ENCODE results near the gene ROBO2. TPM values are rescaled to one million over a fixed set of nuclear protein-coding genes. Genes with fewer than 3 reads are reported as not detected.

The ROBO2 gene
- total and polyA plus RNA-seq, 4 donors, result 0.30 to 72.4 (median 3.3) TPM

DNA sequence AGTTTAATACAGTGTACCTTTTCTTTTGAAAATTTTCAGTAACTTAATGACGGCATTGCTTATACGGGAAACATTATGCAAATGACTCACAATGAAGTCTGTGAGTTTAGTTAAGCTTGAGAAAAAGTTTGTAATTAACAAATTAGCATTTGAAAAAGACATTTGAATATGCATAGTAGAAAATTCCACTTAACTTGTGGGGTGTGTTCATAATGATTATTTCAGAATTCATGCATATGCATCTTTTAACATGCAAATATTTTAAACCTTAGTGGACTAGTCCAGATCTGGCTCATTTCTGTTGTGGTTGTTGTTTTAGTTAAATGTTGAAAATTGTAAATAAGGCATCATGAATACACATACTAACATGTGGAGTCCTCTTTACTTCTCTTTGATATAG, 239.4 kb downstream of the ROBO2 start:
- ATAC-seq (ENCODE audit: insufficient read depth, low FRiP score), result no peak
- Histone ChIP-seq H3K27ac (ENCODE audit: low read depth in 1 of 2, low read length in 1 of 2) (no peak overlapping the region), H3K9ac (ENCODE audit: insufficient read depth in 1 of 2, low read length in 2 of 2) (no peak overlapping the region), H3K4me3 (no peak overlapping the region), H3K27me3 (ENCODE audit: control insufficient read depth in 3 of 3, insufficient read depth in 3 of 3, low read length in 2 of 3) (no peaks in the 10 kb centered on the region), H3K4me1 (ENCODE audit: control insufficient read depth in 5 of 5, insufficient read depth in 5 of 5, low read length in 5 of 5) (no peaks in the 10 kb centered on the region), H3K9me3 (ENCODE audit: control insufficient read depth in 4 of 4, insufficient read depth in 3 of 4, low read length in 3 of 4) (peaks cover 0 to 6% (median 0%) of the 10 kb centered on the region in 4 donors), H3K36me3 (ENCODE audit: control insufficient read depth in 4 of 4, insufficient read depth in 4 of 4, low read length in 4 of 4) (no peaks in the 10 kb centered on the region)
- WGBS, 2 donors, result 89 to 94% methylated on average over 2 of the region's 2 CpGs
- TF ChIP-seq CTCF (IDR thresholded peaks at IDR 0.05; ENCODE audit: control extremely low read depth, extremely low read depth), result no peak
- DNase-seq, result no peak

- Histone ChIP-seq H3K4me1 (ENCODE audit: control insufficient read depth in 5 of 5, insufficient read depth in 5 of 5, low read length in 5 of 5) (peaks cover 0 to 5% (median 0%) of the 10 kb centered on the region in 5 donors), H3K27me3 (ENCODE audit: control insufficient read depth in 3 of 3, insufficient read depth in 3 of 3, low read length in 2 of 3) (no peaks in the 10 kb centered on the region), H3K4me3 (no peak overlapping the region), H3K9me3 (ENCODE audit: control insufficient read depth in 4 of 4, insufficient read depth in 3 of 4, low read length in 3 of 4) (peaks cover 0 to 6% (median 0%) of the 10 kb centered on the region in 4 donors), H3K36me3 (ENCODE audit: control insufficient read depth in 4 of 4, insufficient read depth in 4 of 4, low read length in 4 of 4) (no peaks in the 10 kb centered on the region), H3K27ac (ENCODE audit: low read depth in 1 of 2, low read length in 1 of 2) (no peak overlapping the region), H3K9ac (ENCODE audit: insufficient read depth in 1 of 2, low read length in 2 of 2) (no peak overlapping the region)
- WGBS, 2 donors, result 67 to 70% methylated on average over 8 of the region's 8 CpGs
- TF ChIP-seq CTCF (IDR thresholded peaks at IDR 0.05; ENCODE audit: control extremely low read depth, extremely low read depth), result no peak
- ATAC-seq (ENCODE audit: insufficient read depth, low FRiP score) (no peak), DNase-seq (no peak)
These were observed 241.8 kb downstream of the ROBO2 start for GRCh38 chr3:77281721-77282120.

- no peaks in the 10 kb centered on the region for H3K36me3 ChIP-seq (ENCODE audit: control insufficient read depth in 4 of 4, insufficient read depth in 4 of 4, low read length in 4 of 4)
- H3K4me3 ChIP-seq, result no peak overlapping the region
- H3K9ac ChIP-seq (ENCODE audit: insufficient read depth in 1 of 2, low read length in 2 of 2), result no peak overlapping the region
- H3K9me3 ChIP-seq (ENCODE audit: control insufficient read depth in 4 of 4, insufficient read depth in 3 of 4, low read length in 3 of 4), result peaks cover 0 to 6% (median 0%) of the 10 kb centered on the region in 4 donors
- no peak overlapping the region for H3K27ac ChIP-seq (ENCODE audit: low read depth in 1 of 2, low read length in 1 of 2)
- no peaks in the 10 kb centered on the region for H3K27me3 ChIP-seq (ENCODE audit: control insufficient read depth in 3 of 3, insufficient read depth in 3 of 3, low read length in 2 of 3)
- no peak for ATAC-seq (ENCODE audit: insufficient read depth, low FRiP score)
- 64 to 76% methylated on average over 4 of the region's 4 CpGs for WGBS, 2 donors
- peaks cover 0 to 18% (median under 1%) of the 10 kb centered on the region in 5 donors for H3K4me1 ChIP-seq (ENCODE audit: control insufficient read depth in 5 of 5, insufficient read depth in 5 of 5, low read length in 5 of 5)
- TF ChIP-seq CTCF (IDR thresholded peaks at IDR 0.05; ENCODE audit: control extremely low read depth, extremely low read depth), result no peak
- DNase-seq, result no peak
These were observed 243.2 kb downstream of the ROBO2 start for GRCh38 chr3:77283108-77283507.

- WGBS, 2 donors, result 81 to 88% methylated on average over 1 of the region's 1 CpG
- no peaks in the 10 kb centered on the region for H3K9me3 ChIP-seq (ENCODE audit: control insufficient read depth in 4 of 4, insufficient read depth in 3 of 4, low read length in 3 of 4)
- H3K36me3 ChIP-seq (ENCODE audit: control insufficient read depth in 4 of 4, insufficient read depth in 4 of 4, low read length in 4 of 4), result no peaks in the 10 kb centered on the region
- H3K4me1 ChIP-seq (ENCODE audit: control insufficient read depth in 5 of 5, insufficient read depth in 5 of 5, low read length in 5 of 5), result peaks cover 0 to 25% (median 2%) of the 10 kb centered on the region in 5 donors
- ATAC-seq (ENCODE audit: insufficient read depth, low FRiP score) (no peak), DNase-seq (no peak)
- no peak for TF ChIP-seq CTCF (IDR thresholded peaks at IDR 0.05; ENCODE audit: control extremely low read depth, extremely low read depth)
- H3K27me3 ChIP-seq (ENCODE audit: control insufficient read depth in 3 of 3, insufficient read depth in 3 of 3, low read length in 2 of 3), result no peaks in the 10 kb centered on the region
- H3K9ac ChIP-seq (ENCODE audit: insufficient read depth in 1 of 2, low read length in 2 of 2), result no peak overlapping the region
- H3K4me3 ChIP-seq, result no peak overlapping the region
- H3K27ac ChIP-seq (ENCODE audit: low read depth in 1 of 2, low read length in 1 of 2), result no peak overlapping the region
These were observed 248.4 kb downstream of the ROBO2 start for GRCh38 chr3:77288348-77288747.
